GM21529 (cell line): Measurements from ENCODE around the gene UGT2A2.
"Not testable (repeated sequence)": the region's sequence is repeated elsewhere in the genome, so short reads cannot be mapped to it uniquely, and the experiment has no call there.

Source experiments
- ATAC-seq: cut with Tn5 transposase; IDR thresholded peaks from one replicate; pipeline ENCODE4 v1.9.1; 2021; ENCODE audit not compliant: unreplicated experiment

Gene UGT2A2

DNA sequence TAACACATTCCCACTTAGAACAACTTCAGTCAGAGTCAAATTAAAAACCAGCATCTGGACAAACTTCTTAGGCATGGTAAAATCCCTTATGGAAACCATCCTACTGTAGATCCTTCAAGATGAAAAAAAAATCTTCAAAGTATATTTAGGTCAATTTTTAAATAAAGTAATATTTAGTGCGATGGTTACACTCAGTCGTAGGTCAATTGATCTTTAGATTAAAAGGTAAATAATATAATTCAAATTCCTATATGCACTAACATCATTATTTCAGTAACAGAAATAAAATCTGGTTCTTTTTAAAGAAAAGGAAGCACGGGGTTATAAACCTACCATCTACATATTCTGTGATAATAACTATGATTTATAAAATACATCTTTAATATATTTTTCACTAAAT, at the start of gene UGT2A2:
Gene UGT2A2 (minus strand): TSS at position 101 of the 400 bp plus-strand sequence. CDS start 2 bp downstream, at position 99.
- no peak for ATAC-seq

DNA sequence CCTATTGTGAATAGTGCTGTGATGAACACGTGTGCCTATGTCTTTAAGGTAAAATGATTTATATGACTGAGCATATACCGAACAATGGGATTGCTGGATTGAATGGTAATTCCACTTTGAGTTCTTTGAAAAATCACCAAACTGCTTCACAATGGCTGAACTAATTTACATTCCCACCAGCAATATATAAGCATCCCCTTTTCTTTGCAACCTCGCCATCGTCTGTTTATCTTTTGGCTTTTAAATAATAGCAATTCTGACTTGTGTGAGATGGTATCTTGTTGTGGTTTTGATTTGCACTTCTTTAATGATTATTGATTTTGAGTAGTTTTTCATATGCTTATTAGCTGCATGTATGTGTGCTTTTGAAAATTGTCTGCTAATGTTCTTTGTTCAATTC, 45.4 kb upstream of the UGT2A2 start:
- no peak for ATAC-seq

DNA sequence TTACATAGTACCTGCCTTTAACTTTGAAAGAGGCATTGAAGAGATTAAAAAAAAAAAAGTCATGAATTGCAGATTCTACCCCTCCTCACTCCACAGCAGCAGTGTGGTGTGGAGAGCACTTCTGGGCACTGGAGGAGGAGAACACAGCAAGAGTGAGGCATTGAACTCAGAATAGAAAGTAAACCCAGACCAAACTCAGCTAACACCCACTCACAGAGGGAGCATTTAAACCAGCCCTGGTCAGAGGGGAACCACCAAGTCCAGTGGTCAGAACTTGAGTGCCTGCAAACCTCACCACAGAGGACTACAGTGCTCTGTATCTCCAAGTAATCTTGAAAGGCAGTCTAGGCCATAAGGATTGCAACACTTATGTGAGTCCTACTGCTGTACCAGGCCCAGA, 29.2 kb upstream of the UGT2A2 start:
- ATAC-seq, result no peak

DNA sequence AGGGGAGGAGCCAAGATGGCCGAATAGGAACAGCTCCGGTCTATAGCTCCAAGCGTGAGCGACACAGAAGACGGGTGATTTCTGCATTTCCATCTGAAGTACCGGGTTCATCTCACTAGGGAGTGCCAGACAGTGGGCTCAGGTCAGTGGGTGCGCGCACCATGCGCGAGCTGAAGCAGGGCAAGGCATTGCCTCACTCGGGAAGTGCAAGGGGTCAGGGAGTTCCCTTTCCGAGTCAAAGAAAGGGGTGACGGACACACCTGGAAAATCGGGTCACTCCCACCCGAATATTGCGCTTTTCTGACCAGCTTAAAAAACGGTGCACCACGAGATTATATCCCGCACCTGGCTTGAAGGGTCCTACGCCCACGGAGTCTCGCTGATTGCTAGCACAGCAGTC, 24.6 kb upstream of the UGT2A2 start:
- ATAC-seq, result not testable (repeated sequence)

DNA sequence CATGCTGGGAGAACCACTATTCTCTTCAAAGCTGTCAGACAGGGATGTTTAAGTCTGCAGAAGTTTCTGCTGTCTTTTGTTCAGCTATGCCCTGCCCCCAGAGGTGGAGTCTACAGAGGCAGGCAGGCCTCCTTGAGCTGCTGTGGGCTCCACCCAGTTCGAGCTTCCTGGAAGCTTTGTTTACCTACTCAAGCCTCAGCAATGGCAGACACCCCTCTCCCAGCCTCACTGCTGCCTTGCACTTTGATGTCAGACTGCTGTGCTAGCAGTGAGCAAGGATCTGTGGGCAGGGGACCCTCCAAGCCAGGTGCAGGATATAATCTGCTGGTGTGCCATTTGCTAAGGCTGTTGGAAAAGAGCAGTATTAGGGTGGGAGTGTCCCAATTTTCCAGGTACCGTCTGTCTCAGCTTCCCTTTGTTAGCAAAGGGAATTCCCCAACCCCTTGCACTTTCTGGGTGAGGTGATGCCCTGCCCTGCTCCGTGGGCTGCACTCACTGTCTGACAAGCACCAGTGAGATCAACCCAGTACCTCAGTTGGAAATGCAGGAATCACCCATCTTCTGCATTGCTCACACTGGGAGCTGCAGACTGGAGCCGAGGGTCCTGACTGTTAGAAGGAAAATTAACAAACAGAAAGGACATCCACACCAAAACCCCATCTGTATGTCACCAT, 21.8 kb upstream of the UGT2A2 start:
- not testable (repeated sequence) for ATAC-seq

DNA sequence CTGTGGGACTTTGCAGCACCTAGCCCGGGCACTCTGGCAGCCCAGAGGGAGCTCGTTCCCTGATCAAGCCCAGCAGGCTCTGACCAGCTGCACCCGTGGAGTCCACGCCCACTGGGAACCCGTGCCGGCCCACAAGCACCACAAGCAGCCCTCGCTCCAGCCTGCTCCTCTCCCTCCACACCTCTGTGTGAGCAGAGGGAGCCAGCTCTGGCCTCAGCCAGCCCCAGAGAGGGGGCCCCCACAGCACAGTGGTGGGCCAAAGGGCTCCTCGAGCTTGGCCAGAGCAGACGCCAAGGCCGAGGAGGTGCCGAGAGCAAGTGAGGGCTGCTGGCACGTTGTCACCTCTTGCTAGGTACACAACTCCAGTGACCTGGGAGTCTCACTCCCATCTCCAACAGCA, 18.7 kb upstream of the UGT2A2 start:
- no peak for ATAC-seq

DNA sequence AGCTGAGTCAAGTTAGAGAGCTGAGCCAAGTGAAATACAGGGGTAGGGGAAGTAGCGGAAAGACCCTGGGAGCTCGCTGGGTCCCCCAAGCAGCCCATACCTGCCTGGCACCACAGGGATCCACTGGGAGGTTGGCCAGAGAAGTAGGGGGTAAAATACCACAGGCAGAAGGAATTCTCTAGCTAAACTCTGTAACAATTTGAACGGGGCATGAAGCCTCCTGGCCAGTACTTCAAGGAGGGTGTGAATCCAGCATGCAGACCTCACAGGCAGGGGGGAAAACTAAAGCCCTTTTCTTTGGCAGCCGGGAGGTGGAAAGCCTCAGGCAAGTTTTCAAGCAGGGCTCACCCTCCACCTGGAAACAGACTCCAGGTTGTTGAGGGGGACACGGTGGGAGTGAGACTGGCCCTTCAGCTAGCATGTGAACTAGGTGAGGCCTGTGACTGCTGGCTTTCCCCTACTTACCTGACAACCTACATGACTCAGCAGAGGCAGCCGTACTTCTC, 17.3 kb upstream of the UGT2A2 start:
- ATAC-seq, result no peak

DNA sequence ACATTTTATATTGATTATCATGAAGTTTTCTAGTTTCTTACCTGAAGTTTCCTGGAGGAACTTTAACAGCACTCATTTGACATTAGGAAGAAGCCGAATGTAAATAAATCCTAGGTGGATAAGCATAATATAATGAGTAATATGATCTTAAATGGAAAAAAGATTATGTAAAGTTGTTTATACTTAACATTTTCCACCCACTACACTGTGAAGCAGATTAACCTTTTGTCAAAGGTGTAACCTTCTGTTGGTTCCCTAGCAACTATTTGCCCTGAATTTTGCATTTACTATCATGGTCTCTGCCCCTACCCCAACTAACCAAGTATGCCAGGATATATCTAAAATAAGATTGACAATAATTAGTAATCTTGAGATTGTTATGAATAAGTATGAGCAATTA, 13.7 kb upstream of the UGT2A2 start, which contains the start of gene UGT2A1:
Gene UGT2A1 (minus strand): TSS at position 101 of the 400 bp plus-strand sequence. CDS start 5,603 bp downstream, outside the sequence.
- no peak for ATAC-seq

DNA sequence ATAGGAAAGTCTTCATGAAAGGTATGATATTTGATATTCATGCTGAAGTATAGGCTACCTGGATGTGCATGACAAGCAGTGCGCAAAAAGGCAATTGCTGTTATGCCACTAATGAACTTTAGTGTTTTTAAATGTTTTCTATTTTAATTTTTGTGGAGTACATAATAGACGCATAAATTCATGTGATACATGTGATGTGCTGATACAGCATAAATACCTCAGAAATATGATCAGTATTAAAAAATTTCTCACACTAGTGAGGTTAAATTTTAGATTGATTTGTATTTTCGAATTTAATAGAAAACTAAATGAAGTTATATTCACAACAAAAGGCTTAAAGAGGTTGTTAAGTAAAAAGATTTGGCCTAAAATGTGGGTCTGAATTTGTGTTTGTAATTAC, 11.4 kb upstream of the UGT2A2 start:
- no peak for ATAC-seq

DNA sequence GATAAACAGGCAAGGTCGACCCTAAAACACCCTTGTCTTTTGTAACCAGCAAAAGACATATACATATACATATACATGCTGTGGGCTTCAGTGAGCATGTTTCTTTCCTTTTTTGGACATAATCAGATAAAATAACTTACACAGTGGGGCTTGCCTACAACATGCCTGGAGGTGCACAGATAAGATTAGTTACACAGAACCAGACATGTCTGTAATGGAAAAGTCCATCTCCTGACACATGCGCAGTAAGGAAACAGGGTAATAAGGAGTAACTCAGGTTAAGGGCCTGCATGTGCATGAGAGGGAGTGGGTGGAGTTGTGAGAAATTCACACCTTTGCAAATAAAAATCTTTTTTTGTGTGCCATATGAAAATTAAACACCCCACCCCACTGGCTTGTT, 10.2 kb upstream of the UGT2A2 start:
- ATAC-seq, result no peak

DNA sequence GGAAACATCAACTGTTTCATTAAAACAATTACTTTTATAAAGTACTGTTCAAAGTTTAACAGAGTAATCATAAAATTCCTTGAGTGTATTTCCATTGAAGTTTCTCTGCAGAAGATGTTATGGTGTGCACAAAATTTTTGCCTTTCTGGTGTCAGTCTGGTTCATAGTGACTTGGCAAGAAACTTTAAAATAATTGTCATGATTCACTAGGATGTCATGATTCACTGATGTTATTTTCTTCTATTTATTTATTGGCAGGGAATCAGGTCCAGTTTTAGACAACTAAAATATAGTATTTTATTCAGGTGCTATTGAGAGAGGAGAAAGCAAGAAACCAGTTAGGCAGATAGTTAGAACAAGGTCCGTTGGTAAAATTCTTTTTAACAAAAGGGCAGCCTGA, 9.8 kb upstream of the UGT2A2 start:
- no peak for ATAC-seq

DNA sequence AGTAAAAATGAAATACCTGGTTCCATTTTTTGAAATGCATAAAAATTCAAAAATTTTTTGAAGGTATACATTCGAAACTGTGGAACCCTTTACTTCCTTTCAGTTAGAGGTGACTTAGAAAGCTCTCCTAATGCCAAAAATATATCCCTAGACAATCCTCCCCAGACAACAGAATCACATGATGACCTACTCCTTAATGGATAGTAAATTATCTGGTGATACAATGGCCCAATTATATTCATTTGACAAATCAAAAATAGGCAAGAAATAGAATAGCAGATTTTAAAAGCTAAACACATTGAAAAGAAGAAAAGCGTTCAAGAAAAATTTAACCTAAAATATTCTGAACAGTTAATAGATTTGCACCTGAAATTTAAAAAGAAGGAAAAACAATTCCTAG, 3.5 kb upstream of the UGT2A2 start:
- ATAC-seq, result no peak

DNA sequence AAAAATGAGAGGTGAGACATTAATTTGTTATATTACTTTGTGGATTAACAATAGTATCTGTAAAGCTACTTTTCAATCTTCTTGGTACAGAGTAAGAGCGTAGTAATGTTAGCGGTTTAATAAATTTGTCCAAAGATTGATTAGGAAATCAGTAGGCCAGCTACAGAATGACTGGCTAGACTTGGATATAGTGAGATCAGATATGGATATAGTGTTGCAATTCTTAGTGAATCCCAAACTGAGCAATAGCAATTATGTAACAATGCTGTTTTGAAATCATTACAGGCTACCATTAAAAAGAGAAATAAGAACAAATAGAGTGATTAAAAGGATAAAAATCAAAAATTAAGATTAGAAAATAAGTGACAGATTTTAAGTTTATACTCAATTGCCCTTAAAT, 847 bp upstream of the UGT2A2 start:
- no peak for ATAC-seq

DNA sequence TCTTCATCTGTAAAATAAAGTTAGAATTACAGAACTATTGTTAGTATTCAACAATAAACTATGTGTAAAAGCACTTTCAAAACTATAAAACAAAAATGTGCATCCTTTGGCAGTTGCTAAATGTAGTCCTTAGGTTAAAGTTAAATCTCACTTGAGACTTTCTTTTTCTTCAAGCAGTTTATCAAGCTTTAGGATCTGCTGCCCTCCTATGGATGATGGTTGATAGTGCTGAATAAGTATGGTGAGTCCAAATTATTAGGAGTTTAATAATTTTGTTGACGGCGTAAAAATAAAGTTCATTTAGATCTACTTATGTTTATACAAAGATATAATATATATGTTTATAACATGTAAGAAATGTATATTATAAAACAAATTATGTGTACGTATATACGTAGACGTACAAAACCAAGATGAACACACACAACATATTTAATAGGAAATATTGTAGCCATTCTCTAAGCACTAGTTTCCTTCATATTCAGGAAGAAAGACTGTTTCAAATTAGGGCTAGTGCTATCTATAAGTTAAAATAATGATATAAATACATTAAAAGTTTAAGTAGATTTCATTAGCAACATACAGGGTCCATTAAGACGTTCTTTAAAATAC, 22.3 kb downstream of the UGT2A2 start:
- no peak for ATAC-seq

DNA sequence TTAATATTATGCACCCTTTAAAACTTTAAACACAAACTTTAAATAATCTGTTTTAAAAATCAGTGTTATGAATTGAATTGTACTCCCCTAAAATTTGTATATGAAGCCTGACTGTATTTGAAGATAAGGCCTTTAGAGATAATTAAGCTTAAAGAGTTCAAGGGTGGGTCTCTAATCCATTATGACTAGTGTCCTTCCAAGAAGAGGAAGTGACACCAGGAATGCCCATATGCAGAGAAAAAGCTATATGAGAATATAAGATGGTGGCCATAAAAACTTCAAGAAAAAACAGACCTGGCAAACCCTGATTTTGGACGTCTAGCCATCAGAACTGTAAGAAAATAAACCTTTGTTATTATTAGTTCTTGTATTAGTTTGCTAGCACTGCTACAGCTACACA, 29.0 kb downstream of the UGT2A2 start:
- ATAC-seq, result no peak

DNA sequence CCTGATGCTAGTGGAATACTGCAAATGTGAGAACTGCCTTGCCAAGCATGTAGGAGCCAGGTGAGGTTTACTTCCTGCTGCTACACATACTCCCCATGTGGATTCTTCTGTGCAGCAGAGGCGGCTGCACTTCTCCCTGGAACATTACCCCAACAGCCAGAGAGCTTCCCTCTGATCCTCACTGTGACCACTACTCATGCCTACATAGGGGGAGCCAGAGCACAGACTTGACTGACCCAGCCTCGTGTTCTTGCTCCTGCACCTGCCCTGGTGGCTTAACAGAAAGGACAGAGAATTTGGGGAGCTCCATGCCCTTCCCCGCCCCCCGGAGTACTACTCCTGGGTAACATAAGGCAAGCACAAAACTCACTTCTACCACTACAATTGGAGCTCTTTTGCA, 38.4 kb downstream of the UGT2A2 start:
- ATAC-seq, result no peak

DNA sequence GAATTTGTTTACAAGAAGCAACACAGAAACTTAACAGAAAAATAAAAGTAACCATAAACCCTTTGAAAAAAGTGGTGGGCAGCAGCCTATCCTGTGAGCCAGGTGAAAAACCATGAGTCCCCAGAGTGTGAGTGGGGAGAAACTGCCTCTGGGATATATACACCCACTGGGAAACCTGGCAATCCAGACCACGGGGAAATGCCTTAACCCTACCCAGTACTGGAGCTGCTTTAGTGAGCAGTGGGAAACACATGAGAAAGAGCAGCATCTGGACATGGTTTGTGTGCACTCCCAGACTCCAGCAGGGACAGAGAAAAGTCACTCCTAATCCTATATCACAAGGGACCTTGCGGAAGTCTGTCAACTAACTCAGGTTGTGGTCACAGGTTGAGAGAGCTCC, 39.4 kb downstream of the UGT2A2 start:
- no peak for ATAC-seq

DNA sequence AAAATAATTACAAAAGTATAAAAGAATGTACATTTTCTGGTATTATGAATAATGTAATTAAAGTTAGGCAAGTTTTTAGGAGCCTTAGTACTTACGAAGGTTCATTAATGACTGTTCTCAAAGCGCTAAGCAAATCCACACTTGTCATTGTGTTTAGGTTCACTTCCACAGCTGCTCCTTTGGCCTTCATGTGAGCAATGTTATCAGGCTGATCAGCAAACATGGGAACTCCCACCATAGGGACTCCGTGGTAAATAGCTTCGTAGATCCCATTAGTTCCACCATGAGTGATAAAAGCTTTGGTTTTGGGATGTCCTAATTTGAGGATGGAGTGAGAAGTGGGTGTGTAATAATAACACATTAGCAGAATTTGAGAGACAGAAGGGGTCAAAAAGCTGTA, 45.1 kb downstream of the UGT2A2 start:
- no peak for ATAC-seq

DNA sequence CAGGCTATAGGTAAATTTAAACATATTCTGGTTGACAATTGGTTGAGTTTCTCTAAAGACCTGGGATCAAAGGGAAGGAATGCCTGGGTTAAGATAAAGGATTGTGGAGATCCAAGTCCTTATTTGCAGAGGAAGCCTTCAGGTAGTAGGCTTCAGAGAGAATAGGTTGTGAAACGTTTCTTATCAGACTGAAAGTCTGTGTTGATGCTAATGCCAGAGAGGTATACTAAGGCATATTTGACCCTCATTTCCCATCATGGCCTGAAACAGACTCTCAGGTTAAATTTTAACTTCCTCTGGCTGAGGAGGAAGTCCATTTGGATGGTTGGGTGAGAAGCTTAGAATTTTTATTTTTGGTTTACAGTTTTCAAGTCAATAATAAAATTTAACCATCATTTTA, 48.1 kb downstream of the UGT2A2 start:
- ATAC-seq, result no peak

DNA sequence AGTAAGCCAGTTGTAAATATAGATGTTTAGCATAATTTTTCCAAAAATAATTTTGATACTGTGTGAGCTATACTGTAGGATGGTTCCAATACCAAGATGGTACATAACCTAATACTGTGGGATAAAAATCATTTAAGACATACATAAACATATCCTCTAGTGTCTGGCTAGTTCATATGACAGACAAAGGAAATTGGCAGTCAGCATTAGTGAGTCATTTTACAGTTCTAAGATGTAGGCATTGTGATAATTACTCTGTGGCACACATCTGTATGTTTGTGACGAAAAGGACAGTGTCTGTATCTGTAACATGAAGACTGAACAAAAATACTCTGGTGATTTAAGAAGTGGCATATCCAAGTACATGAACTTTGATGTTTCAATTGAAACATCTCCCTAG, 49.6 kb downstream of the UGT2A2 start:
- no peak for ATAC-seq

DNA sequence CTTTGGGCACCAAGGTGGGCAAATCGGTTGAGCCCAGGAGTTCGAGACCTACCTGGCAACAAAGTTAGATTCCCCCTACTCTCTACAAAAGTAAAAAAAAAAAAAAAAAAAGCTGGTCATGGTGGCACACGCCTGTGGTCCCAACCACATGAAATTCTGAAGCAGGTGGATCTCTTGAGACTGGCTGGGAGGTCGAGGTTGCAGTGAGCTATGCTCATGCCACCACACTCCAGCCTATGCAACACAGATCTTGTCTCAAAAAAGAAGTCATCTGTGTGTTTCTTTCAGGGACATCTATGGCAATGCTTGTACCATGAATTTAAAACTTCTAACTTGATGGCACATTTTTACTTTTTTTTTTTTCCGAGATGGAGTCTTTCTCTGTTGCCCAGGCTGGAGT, 55.3 kb downstream of the UGT2A2 start:
- ATAC-seq, result no peak

DNA sequence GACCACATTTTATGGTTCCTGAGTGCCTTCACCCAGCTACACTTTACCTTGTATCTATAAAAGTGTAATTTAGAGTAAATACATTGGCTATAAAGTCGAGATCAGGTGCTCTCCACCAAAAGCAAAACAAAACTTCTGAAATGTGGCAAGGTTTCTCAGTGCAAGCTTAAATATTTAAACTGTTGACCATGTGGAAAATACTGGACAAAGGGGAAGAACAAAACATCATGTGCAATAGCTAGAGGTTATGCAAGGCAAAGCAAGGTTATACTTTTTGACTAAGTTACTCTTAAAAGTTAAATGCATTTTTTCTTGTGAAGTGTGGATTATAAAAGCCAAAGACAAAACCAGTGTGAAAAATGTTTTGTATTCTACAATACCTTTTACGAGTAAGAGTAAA, 55.9 kb downstream of the UGT2A2 start:
- no peak for ATAC-seq

DNA sequence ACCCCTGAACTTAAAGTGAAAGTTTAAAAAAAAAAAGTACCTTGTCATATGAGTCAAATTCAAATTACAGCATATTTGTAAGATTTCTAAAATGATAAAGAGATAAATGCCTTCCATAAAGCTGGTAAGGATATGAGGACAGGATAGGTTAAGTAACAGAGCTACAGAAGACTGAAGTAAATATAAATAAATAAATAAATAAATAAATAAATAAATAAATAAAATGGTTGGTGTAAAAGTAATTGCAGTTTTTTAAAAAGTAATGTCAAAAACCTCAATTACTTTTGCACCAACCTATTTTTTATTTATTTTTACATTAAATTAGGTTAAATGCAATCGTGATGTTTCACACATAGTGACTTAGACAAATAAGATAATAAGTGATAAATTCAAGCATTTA, 62.2 kb downstream of the UGT2A2 start:
- no peak for ATAC-seq
